OCI-LY7 (cell line): ENCODE measurements around the gene CD6. TPM values are rescaled to one million over a fixed set of nuclear protein-coding genes. Genes with fewer than 3 reads are reported as not detected.

Source experiments
- BruUV-seq: library from RNA; stranded (reverse); fragments of 400-500 nt; replicated peaks from 2 replicates; lab custom pipeline; 2021; lab: Mats Ljungman, UMichigan
- CTCF ChIA-PET: fragments of 300-600 bp; sonication (Branson Sonifier 250); formaldehyde crosslinking; loops from one replicate; lab custom pipeline; 2022; ENCODE audit warnings: antibody characterized with exemption; ENCODE audit not compliant: unreplicated experiment; lab: Charles Lee
- POLR2A ChIA-PET: fragments of 300-600 bp; sonication (Branson Sonifier 250); formaldehyde crosslinking; loops from one replicate; lab custom pipeline; 2022; ENCODE audit warnings: antibody characterized with exemption; lab: Charles Lee
- DNase-seq: peaks from one replicate; pipeline ENCODE4 v3.0.0-alpha.2; 2015; ENCODE audit warnings: low spot score
- H2AFZ ChIP-seq: fragments of 200-600 bp; sonication (generic), shearing (Covaris generic); 2 replicates; pipeline ENCODE4 v1.6.1; 2014; ENCODE audit warnings: mild to moderate bottlenecking, antibody characterized with exemption, low read length, moderate library complexity
- H3K27ac ChIP-seq: fragments of 200-600 bp; sonication (generic); 2 replicates; pipeline ENCODE4 v1.5.1; 2014; ENCODE audit warnings: mixed run types, low read depth, mild to moderate bottlenecking, moderate library complexity, low read length, inconsistent platforms; ENCODE audit not compliant: poor library complexity, severe bottlenecking
- H3K36me3 ChIP-seq: fragments of 200-600 bp; sonication (generic); 2 replicates; pipeline ENCODE4 v1.6.1; 2014; ENCODE audit warnings: mild to moderate bottlenecking, antibody characterized with exemption, low read length, moderate library complexity, mixed read lengths; ENCODE audit not compliant: insufficient read depth
- H3K4me1 ChIP-seq: fragments of 200-600 bp; sonication (generic); 2 replicates; pipeline ENCODE4 v1.5.1; 2014; ENCODE audit warnings: mild to moderate bottlenecking, low read length; ENCODE audit not compliant: insufficient read depth, poor library complexity, severe bottlenecking
- H3K4me2 ChIP-seq: fragments of 200-600 bp; sonication (generic); 2 replicates; pipeline ENCODE4 v1.6.1; 2014; ENCODE audit warnings: mild to moderate bottlenecking, low read length
- H3K4me3 ChIP-seq: fragments of 200-600 bp; sonication (generic); 2 replicates; pipeline ENCODE4 v1.5.1; 2014; ENCODE audit warnings: mild to moderate bottlenecking, low read depth, low read length; ENCODE audit not compliant: poor library complexity, severe bottlenecking
- H3K79me2 ChIP-seq: fragments of 200-600 bp; sonication (generic); 2 replicates; pipeline ENCODE4 v1.6.1; 2016; ENCODE audit warnings: low read depth, mild to moderate bottlenecking, low read length, moderate library complexity, mixed read lengths; ENCODE audit not compliant: insufficient read depth
- H3K9me2 ChIP-seq: fragments of 200-600 bp; sonication (generic); 2 replicates; pipeline ENCODE4 v1.6.1; 2016; ENCODE audit warnings: mild to moderate bottlenecking, low read length, mixed read lengths; ENCODE audit not compliant: insufficient read depth
- H3K9me3 ChIP-seq: fragments of 200-600 bp; sonication (generic); 2 replicates; pipeline ENCODE4 v1.6.1; 2014; ENCODE audit warnings: mild to moderate bottlenecking, mixed run types, low read length, mixed read lengths
- H4K20me1 ChIP-seq: fragments of 200-600 bp; sonication (generic); 2 replicates; pipeline ENCODE4 v1.6.1; 2014; ENCODE audit warnings: mild to moderate bottlenecking, antibody characterized with exemption, low read length, moderate library complexity, mixed read lengths; ENCODE audit not compliant: insufficient read depth
- EZH2phosphoT487 ChIP-seq: fragments of 200-600 bp; sonication (generic); IDR thresholded peaks from 2 replicates; pipeline ENCODE4 v1.6.1; 2018; ENCODE audit warnings: low read depth, borderline replicate concordance, mild to moderate bottlenecking, mixed run types, antibody characterized with exemption, low read length, moderate library complexity, mixed read lengths
- intact Hi-C: fragments of 100-400 bp; cut with micrococcal nuclease; formaldehyde crosslinking; loops from one replicate; pipeline ENCODE4 v1.10.0; 2022; ENCODE audit not compliant: unreplicated experiment
- total RNA-seq, 2 experiments: library from RNA; depleted of rRNA in 1 of 2; stranded (reverse); fragments of >200 nt in 1 of 2; shearing (Covaris generic) in 1 of 2; gene quantifications; 2 replicates each; pipeline ENCODE4 v1.2.3, GENCODE V29; 2014 to 2022
- TF ChIP-seq, protein P1 (sequence below): fragments of 200-600 bp; sonication (generic); conservative IDR thresholded peaks from 2 replicates; pipeline ENCODE4 v1.5.1; 2014; ENCODE audit warnings: mild to moderate bottlenecking, antibody characterized with exemption, low read length, moderate library complexity, mixed read lengths

Gene CD6
- total RNA-seq, 2 experiments from 2014 or later, result not detected

DNA sequence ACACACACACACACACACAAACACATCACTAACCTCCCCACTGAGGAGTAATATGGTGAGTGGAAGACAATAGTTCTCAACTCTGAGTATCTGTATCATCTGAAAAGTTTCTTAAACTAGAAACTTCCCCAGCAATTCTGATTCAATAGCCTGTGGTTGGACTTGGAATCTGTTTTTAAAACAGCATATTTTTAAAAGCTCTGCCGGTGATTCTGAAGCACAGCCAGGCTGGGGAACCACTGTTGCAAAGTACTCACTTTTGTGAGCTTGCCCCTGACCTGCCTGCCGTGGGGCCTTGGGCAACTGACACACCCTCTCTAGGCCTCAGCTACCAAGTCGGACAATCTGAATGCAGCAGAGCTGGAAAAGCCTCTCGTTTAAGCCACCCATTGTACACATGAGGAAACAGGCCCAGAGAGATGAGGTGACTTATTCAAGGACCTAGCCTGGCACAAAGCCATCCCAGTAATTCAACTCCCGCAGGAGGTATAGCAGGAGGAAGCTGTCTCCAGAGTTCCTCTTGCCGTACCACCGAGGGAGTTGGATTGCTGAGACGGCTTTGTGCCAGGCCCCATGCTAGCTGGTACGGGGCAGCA is 28.4 kb upstream of the CD6 start:
- H3K79me2 ChIP-seq, result no peaks in the 10 kb centered on the region
- ChIA-PET CTCF (no interaction called here), POLR2A (interaction anchor here (1.3 kb wide), 1 partner anchor 11 kb away, joined by 3 read pairs; no protein-coding TSS in a partner anchor)
- H3K9me3 ChIP-seq, result no peaks in the 10 kb centered on the region
- no peak overlapping the region for H3K27ac ChIP-seq
- no peaks in the 10 kb centered on the region for H3K9me2 ChIP-seq
- H3K36me3 ChIP-seq, result peaks cover 20% of the 10 kb centered on the region; the same call in 1 of the 2 replicates
- intact Hi-C loops, result no loop called here
- no peak overlapping the region for H2AFZ ChIP-seq
- BruUV-seq, result no TSS peak
- no peak for TF ChIP-seq EZH2phosphoT487
- TF ChIP-seq, protein P1, sequence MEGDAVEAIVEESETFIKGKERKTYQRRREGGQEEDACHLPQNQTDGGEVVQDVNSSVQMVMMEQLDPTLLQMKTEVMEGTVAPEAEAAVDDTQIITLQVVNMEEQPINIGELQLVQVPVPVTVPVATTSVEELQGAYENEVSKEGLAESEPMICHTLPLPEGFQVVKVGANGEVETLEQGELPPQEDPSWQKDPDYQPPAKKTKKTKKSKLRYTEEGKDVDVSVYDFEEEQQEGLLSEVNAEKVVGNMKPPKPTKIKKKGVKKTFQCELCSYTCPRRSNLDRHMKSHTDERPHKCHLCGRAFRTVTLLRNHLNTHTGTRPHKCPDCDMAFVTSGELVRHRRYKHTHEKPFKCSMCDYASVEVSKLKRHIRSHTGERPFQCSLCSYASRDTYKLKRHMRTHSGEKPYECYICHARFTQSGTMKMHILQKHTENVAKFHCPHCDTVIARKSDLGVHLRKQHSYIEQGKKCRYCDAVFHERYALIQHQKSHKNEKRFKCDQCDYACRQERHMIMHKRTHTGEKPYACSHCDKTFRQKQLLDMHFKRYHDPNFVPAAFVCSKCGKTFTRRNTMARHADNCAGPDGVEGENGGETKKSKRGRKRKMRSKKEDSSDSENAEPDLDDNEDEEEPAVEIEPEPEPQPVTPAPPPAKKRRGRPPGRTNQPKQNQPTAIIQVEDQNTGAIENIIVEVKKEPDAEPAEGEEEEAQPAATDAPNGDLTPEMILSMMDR, result no peak
- H4K20me1 ChIP-seq, result no peaks in the 10 kb centered on the region
- no peak for DNase-seq
- peaks cover 21% of the 10 kb centered on the region for H3K4me1 ChIP-seq
- H3K4me3 ChIP-seq, result no peak overlapping the region
- no peak overlapping the region for H3K4me2 ChIP-seq

DNA sequence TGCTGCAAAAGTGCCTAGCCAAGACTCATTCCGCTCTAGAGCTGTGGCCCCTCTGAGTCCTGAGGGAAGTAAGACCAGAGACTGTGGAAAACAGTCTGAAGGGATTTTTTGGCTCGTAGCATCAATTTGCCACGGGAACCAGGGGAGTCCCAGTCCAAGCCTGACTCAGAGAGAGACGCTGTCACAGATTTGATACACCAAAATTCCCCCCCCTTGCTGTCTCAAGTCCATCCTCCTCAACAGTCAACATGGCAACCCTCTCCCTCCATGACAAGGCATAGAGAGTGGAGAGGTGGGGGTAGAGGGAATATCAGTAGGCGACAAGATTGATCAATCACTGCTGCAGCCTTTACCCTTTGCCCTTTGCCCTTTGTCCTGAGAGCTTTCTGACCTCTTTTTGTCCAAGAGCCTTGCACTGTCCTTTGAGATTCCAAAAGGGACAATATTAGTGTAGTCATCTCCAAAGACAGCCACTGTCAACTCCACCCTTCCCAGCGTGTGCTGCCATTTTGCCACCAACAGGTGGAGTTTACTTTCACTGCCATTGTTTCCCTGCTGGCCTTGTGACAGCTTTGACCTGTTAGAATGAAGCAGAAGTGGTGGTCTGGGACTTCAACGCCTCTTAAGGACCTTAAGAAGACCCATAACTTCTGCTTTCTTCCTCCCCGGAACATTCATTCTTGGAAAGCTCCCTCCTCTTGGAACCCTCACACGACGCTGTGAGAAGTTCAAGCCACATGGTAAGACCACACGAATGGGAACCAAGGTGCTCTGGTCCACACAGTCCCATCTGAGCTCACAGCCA is 26.8 kb upstream of the CD6 start:
- intact Hi-C loops, result no loop called here
- H3K36me3 ChIP-seq, result peaks cover 13% of the 10 kb centered on the region; the same call in 1 of the 2 replicates
- H4K20me1 ChIP-seq, result no peaks in the 10 kb centered on the region
- no TSS peak for BruUV-seq
- CTCF ChIA-PET, result no interaction called here
- POLR2A ChIA-PET, result interaction anchor here (0.5 to 1.1 kb wide), 2 partner anchors 29 to 199 kb away, joined by 3 to 4 read pairs; no protein-coding TSS in a partner anchor
- peaks cover 24% of the 10 kb centered on the region for H3K4me1 ChIP-seq
- no peak overlapping the region for H2AFZ ChIP-seq
- H3K9me3 ChIP-seq, result no peaks in the 10 kb centered on the region
- peaks cover under 1% of the 10 kb centered on the region; the same call in 1 of the 2 replicates for H3K79me2 ChIP-seq
- H3K4me2 ChIP-seq, result no peak overlapping the region
- DNase-seq, result no peak
- H3K9me2 ChIP-seq, result no peaks in the 10 kb centered on the region
- H3K27ac ChIP-seq, result no peak overlapping the region
- no peak overlapping the region for H3K4me3 ChIP-seq
- TF ChIP-seq EZH2phosphoT487, result no peak
- TF ChIP-seq, protein P1, result peak; percentile 63
